Naive thymus-derived CD4-positive, alpha-beta T cell (primary cell): ENCODE data around the gene YPEL4. TPM values are rescaled to one million over a fixed set of nuclear protein-coding genes. Genes with fewer than 3 reads are reported as not detected.
A peak's percentile ranks its signal among the peaks of the same experiment; 100 is the strongest.
"Not testable (repeated sequence)": the region's sequence is repeated elsewhere in the genome, so short reads cannot be mapped to it uniquely, and the experiment has no call there.

ENCODE experiments used
- ATAC-seq: fragments of 150-1000 bp; cut with Tn5 transposase; 2 replicates; pipeline ENCODE4 v1.10.0; 2021; ENCODE audit warnings: mild to moderate bottlenecking, moderate library complexity
- CTCF ChIA-PET: fragments of 350-600 bp; sonication (Branson Sonifier 250); formaldehyde crosslinking; loops from one replicate; lab custom pipeline; 2021; ENCODE audit warnings: antibody characterized with exemption; lab: Charles Lee
- POLR2A ChIA-PET: fragments of 350-600 bp; sonication (Branson Sonifier 250); formaldehyde crosslinking; loops from one replicate; lab custom pipeline; 2021; ENCODE audit warnings: antibody characterized with exemption, inconsistent platforms; lab: Charles Lee
- DNase-seq, 9 donors: peaks; one replicate each; pipeline versions ENCODE4 v3.0.0 to v3.0.0-alpha.2; 2020 to 2022; ENCODE audit warnings: mixed read lengths in 1 of 9
- H3K27ac ChIP-seq: one replicate; pipeline ENCODE4 v1.7.0; 2013; ENCODE audit warnings: mild to moderate bottlenecking, low read depth, low read length, moderate library complexity
- H3K27me3 ChIP-seq, 2 donors: one replicate each; pipeline ENCODE4 v1.7.0; 2013; ENCODE audit warnings: low read length in 2 of 2, mild to moderate bottlenecking in 2 of 2, moderate library complexity in 2 of 2; ENCODE audit not compliant: control insufficient read depth in 2 of 2, insufficient read depth in 2 of 2
- H3K36me3 ChIP-seq, 3 experiments: 1 replicate in 2 of 3; 2 replicates in 1 of 3; pipeline ENCODE4 v1.7.0; 2013; ENCODE audit warnings: low read length in 3 of 3, mild to moderate bottlenecking in 3 of 3, moderate library complexity in 1 of 3; ENCODE audit not compliant: insufficient read depth in 3 of 3, control insufficient read depth in 2 of 3
- H3K4me1 ChIP-seq, 2 donors: one replicate each; pipeline ENCODE4 v1.7.0; 2013; ENCODE audit warnings: low read length in 2 of 2, mild to moderate bottlenecking in 2 of 2, moderate library complexity in 1 of 2; ENCODE audit not compliant: control insufficient read depth in 2 of 2, insufficient read depth in 2 of 2
- H3K4me3 ChIP-seq: 2 replicates; pipeline ENCODE4 v1.7.0; 2013; ENCODE audit warnings: mild to moderate bottlenecking, low read length
- H3K9me3 ChIP-seq, 3 experiments: 1 replicate in 2 of 3; 2 replicates in 1 of 3; pipeline ENCODE4 v1.7.0; 2013; ENCODE audit warnings: low read length in 3 of 3; ENCODE audit not compliant: control insufficient read depth in 2 of 3
- H3K27ac Mint-ChIP-seq, 9 donors: one replicate each; pipeline ENCODE4 v1.8.0; 2020 to 2022; ENCODE audit warnings: mixed read lengths in 9 of 9, mild to moderate bottlenecking in 8 of 9, moderate library complexity in 5 of 9, inconsistent platforms in 2 of 9
- H3K27me3 Mint-ChIP-seq, 5 donors: one replicate each; pipeline ENCODE4 v1.8.0; 2021 to 2022; ENCODE audit warnings: mixed read lengths in 5 of 5, mild to moderate bottlenecking in 1 of 5
- H3K36me3 Mint-ChIP-seq, 5 donors: one replicate each; pipeline ENCODE4 v1.8.0; 2020 to 2022; ENCODE audit warnings: mixed read lengths in 5 of 5, mild to moderate bottlenecking in 3 of 5, inconsistent platforms in 1 of 5
- H3K4me1 Mint-ChIP-seq, 7 donors: one replicate each; pipeline ENCODE4 v1.8.0; 2020 to 2022; ENCODE audit warnings: mixed read lengths in 7 of 7, mild to moderate bottlenecking in 3 of 7, inconsistent platforms in 1 of 7
- H3K4me3 Mint-ChIP-seq, 10 donors: one replicate each; pipeline ENCODE4 v1.8.0; 2020 to 2022; ENCODE audit warnings: mild to moderate bottlenecking in 10 of 10, mixed read lengths in 10 of 10, moderate library complexity in 6 of 10, inconsistent platforms in 2 of 10
- H3K9me3 Mint-ChIP-seq, 11 donors: one replicate each; pipeline ENCODE4 v1.8.0; 2020 to 2022; ENCODE audit warnings: mixed read lengths in 11 of 11, mild to moderate bottlenecking in 4 of 11, inconsistent platforms in 1 of 11, moderate library complexity in 1 of 11
- intact Hi-C, 2 donors: fragments of 100-400 bp; cut with micrococcal nuclease; formaldehyde crosslinking; loops; one replicate each; pipeline ENCODE4 v1.15.1; 2023
- polyA plus RNA-seq, 2 donors: library from polyadenylated mRNA; unstranded; fragments of 300-500 nt; fragmentation: Illumina TruSeq; gene quantifications; one replicate each; pipeline ENCODE4 v1.2.3, GENCODE V29; 2021
- total RNA-seq, 6 experiments: library from RNA in 5 of 6; stranded (reverse) in 5 of 6; gene quantifications; 1 replicate in 5 of 6; 2 replicates in 1 of 6; pipeline ENCODE4 v1.2.3 and lab custom pipeline; 2021 to 2026

YPEL4 gene
- total and polyA plus RNA-seq, 7 experiments from 2014 or later, result 0.15 to 13.4 (median 2.3) TPM

GRCh38 chr11:57656885-57657193, 7.1 kb upstream of the YPEL4 start:
- peak overlapping the region; percentile 46 to 100 (median 94) for H3K4me3 Mint-ChIP-seq
- H3K4me1 Mint-ChIP-seq, result peaks cover 8 to 41% (median 31%) of the 10 kb centered on the region in 7 donors
- intact Hi-C loops, result loop anchor here (1.0 to 5.0 kb wide), 17 partner anchors 8 to 1893 kb away; partner anchors contain the start of genes MED19 (in 2 of the 2), SELENOH (in 2 of the 2), SSRP1 (in 2 of the 2) and TIMM10 (in 2 of the 2)

GRCh38 chr11:57653163-57653562, 3.5 kb upstream of the YPEL4 start:
- POLR2A ChIA-PET, result interaction anchor here (0.6 to 1.2 kb wide), 5 partner anchors 16 to 920 kb away, joined by 3 to 5 read pairs (median 3); no protein-coding TSS in a partner anchor
- no peak for ATAC-seq
- intact Hi-C loops, result no loop called here
- CTCF ChIA-PET, result no interaction called here
- H3K36me3 Mint-ChIP-seq, result peaks cover 0 to 2% (median 0%) of the 10 kb centered on the region in 5 donors
- Histone ChIP-seq H3K4me3 (no peak overlapping the region), H3K4me1 (peaks cover 16 to 20% of the 10 kb centered on the region in 2 donors), H3K36me3 (no peaks in the 10 kb centered on the region), H3K27ac (no peak overlapping the region), H3K9me3 (no peaks in the 10 kb centered on the region), H3K27me3 (peaks cover 0 to 4% of the 10 kb centered on the region in 2 donors)
- DNase-seq, result no peak
- H3K4me1 Mint-ChIP-seq, result peaks cover 21 to 54% (median 44%) of the 10 kb centered on the region in 7 donors
- no peaks in the 10 kb centered on the region for H3K9me3 Mint-ChIP-seq
- peak overlapping the region in 5 of 10 donors; percentile 2 to 63 (median 25) for H3K4me3 Mint-ChIP-seq
- H3K27me3 Mint-ChIP-seq, result peaks cover 7 to 17% (median 13%) of the 10 kb centered on the region in 5 donors
- H3K27ac Mint-ChIP-seq, result peak overlapping the region; percentile 11 to 87 (median 60)

More at GRCh38 chr11:57656885-57657193, 7.1 kb upstream of the YPEL4 start:
- Mint-ChIP-seq H3K36me3 (peaks cover 0 to 18% (median 7%) of the 10 kb centered on the region in 5 donors), H3K27ac (peak overlapping the region; percentile 62 to 98 (median 94)), H3K9me3 (no peaks in the 10 kb centered on the region), H3K27me3 (no peaks in the 10 kb centered on the region)
- peaks cover 16 to 26% (median 18%) of the 10 kb centered on the region in 3 experiments for H3K36me3 ChIP-seq
- ATAC-seq, result no peak
- H3K27me3 ChIP-seq, result no peaks in the 10 kb centered on the region
- H3K27ac ChIP-seq, result peak overlapping the region; percentile 92
- CTCF ChIA-PET, result interaction anchor here (0.6 to 1.0 kb wide), 3 partner anchors 13 to 144 kb away, joined by 3 to 4 read pairs (median 3); no protein-coding TSS in a partner anchor
- DNase-seq, result no peak
- POLR2A ChIA-PET, result interaction anchor here (0.8 to 2.0 kb wide), 6 partner anchors 13 to 175 kb away, joined by 3 to 5 read pairs (median 4); partner anchors contain the start of genes MED19, TMX2 and UBE2L6
- H3K4me3 ChIP-seq, result peak overlapping the region; percentile 64
- H3K9me3 ChIP-seq, result no peaks in the 10 kb centered on the region
- peaks cover 4 to 10% of the 10 kb centered on the region in 2 donors for H3K4me1 ChIP-seq

GRCh38 chr11:57652662-57653061, 3.0 kb upstream of the YPEL4 start:
- H3K27ac Mint-ChIP-seq, result peak overlapping the region; percentile 21 to 89 (median 78)
- H3K36me3 ChIP-seq, result no peaks in the 10 kb centered on the region
- ChIA-PET CTCF (interaction anchor here (1.2 to 1.5 kb wide), 3 partner anchors 11 to 148 kb away, joined by 3 to 4 read pairs (median 3); no protein-coding TSS in a partner anchor), POLR2A (interaction anchor here (0.6 to 1.2 kb wide), 5 partner anchors 14 to 921 kb away, joined by 3 to 5 read pairs (median 4); no protein-coding TSS in a partner anchor)
- peaks cover 22 to 54% (median 47%) of the 10 kb centered on the region in 7 donors for H3K4me1 Mint-ChIP-seq
- no peak for DNase-seq
- H3K9me3 ChIP-seq, result no peaks in the 10 kb centered on the region
- peaks cover 15 to 18% of the 10 kb centered on the region in 2 donors for H3K4me1 ChIP-seq
- H3K27ac ChIP-seq, result peak overlapping the region; percentile 60
- peaks cover 12 to 22% (median 18%) of the 10 kb centered on the region in 5 donors for H3K27me3 Mint-ChIP-seq
- H3K27me3 ChIP-seq, result peaks cover 0 to 4% of the 10 kb centered on the region in 2 donors
- H3K36me3 Mint-ChIP-seq, result peaks cover 0 to 2% (median 0%) of the 10 kb centered on the region in 5 donors
- H3K4me3 Mint-ChIP-seq, result peak overlapping the region in 9 of 10 donors; percentile 25 to 66 (median 54)
- no peak overlapping the region for H3K4me3 ChIP-seq
- intact Hi-C loops, result no loop called here
- no peak for ATAC-seq
- no peaks in the 10 kb centered on the region for H3K9me3 Mint-ChIP-seq

DNA sequence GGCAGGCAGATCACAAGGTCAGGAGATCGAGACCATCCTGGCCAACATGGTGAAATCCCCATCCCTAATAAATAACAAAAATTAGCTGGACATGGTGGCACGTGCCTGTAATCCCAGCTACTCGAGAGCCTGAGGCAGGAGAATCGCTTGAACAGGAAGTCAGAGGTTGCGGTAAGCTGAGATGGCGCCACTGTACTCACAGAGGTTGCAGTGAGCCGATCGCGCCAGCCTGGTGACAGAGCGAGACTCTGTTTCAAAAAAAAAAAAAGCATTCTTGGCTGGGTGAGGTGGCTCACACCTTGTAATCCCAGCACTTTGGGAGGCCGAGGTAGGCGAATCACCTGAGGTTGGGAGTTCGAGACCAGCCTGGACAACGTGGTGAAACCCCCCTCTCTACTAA, 2.5 kb upstream of the YPEL4 start:
- H3K27me3 ChIP-seq, H3K9me3 ChIP-seq, H3K36me3 ChIP-seq, intact Hi-C loops, H3K4me3 ChIP-seq, H3K9me3 Mint-ChIP-seq, ATAC-seq, H3K36me3 Mint-ChIP-seq: not testable (repeated sequence)
- CTCF ChIA-PET, result interaction anchor here (0.6 to 1.5 kb wide), 4 partner anchors 11 to 148 kb away, joined by 3 to 4 read pairs (median 3); no protein-coding TSS in a partner anchor
- POLR2A ChIA-PET, result interaction anchor here (0.6 to 0.8 kb wide), 5 partner anchors 15 to 921 kb away, joined by 3 to 4 read pairs (median 3); partner anchors contain the start of gene SELENOH
- peaks cover 16 to 27% (median 22%) of the 10 kb centered on the region in 5 donors for H3K27me3 Mint-ChIP-seq
- H3K27ac ChIP-seq, result peak overlapping the region; percentile 60
- peak overlapping the region in 9 of 10 donors; percentile 25 to 66 (median 54) for H3K4me3 Mint-ChIP-seq
- H3K4me1 Mint-ChIP-seq, result peaks cover 24 to 55% (median 47%) of the 10 kb centered on the region in 7 donors
- DNase-seq, result peak in 3 of 9 donors; percentile 41 to 50 (median 48)
- peak overlapping the region; percentile 21 to 89 (median 78) for H3K27ac Mint-ChIP-seq
- H3K4me1 ChIP-seq, result peaks cover 15 to 18% of the 10 kb centered on the region in 2 donors

GRCh38 chr11:57651408-57651807, 1.7 kb upstream of the YPEL4 start:
- Mint-ChIP-seq H3K4me1 (peaks cover 26 to 57% (median 48%) of the 10 kb centered on the region in 7 donors), H3K36me3 (no peaks in the 10 kb centered on the region), H3K4me3 (no peak overlapping the region), H3K9me3 (peaks cover 0 to 4% (median 0%) of the 10 kb centered on the region in 11 donors), H3K27me3 (peaks cover 24 to 35% (median 31%) of the 10 kb centered on the region in 5 donors), H3K27ac (peak overlapping the region in 4 of 9 donors; percentile 33 to 87 (median 59))
- DNase-seq (no peak), ATAC-seq (no peak)
- Histone ChIP-seq H3K9me3 (no peaks in the 10 kb centered on the region), H3K36me3 (no peaks in the 10 kb centered on the region), H3K27me3 (peaks cover 0 to 9% of the 10 kb centered on the region in 2 donors), H3K27ac (no peak overlapping the region), H3K4me1 (peaks cover 11 to 18% of the 10 kb centered on the region in 2 donors), H3K4me3 (no peak overlapping the region)
- intact Hi-C loops, result loop anchor here in 1 of 2 donors (2.0 kb wide), 1 partner anchor 15 kb away; no protein-coding TSS in a partner anchor
- ChIA-PET CTCF (interaction anchor here (1.2 to 1.5 kb wide), 3 partner anchors 10 to 149 kb away, joined by 3 to 4 read pairs (median 3); no protein-coding TSS in a partner anchor), POLR2A (interaction anchor here (0.7 kb wide), 1 partner anchor 90 kb away, joined by 3 read pairs; the partner anchor contains the start of gene SELENOH)

- H3K4me1 Mint-ChIP-seq, result peaks cover 28 to 60% (median 48%) of the 10 kb centered on the region in 7 donors
- DNase-seq (no peak), ATAC-seq (no peak)
- H3K27ac Mint-ChIP-seq, result peak overlapping the region in 7 of 9 donors; percentile 5 to 91 (median 74)
- peaks cover 5 to 10% of the 10 kb centered on the region in 2 donors for H3K27me3 ChIP-seq
- intact Hi-C loops, result loop anchor here in 1 of 2 donors (2.0 kb wide), 1 partner anchor 16 kb away; no protein-coding TSS in a partner anchor
- no peak overlapping the region for H3K4me3 ChIP-seq
- peak overlapping the region in 3 of 10 donors; percentile 1 to 27 (median 20) for H3K4me3 Mint-ChIP-seq
- no peak overlapping the region for H3K27ac ChIP-seq
- H3K9me3 ChIP-seq, result no peaks in the 10 kb centered on the region
- POLR2A ChIA-PET, result interaction anchor here (1.6 to 2.6 kb wide), 3 partner anchors 12 to 61 kb away, joined by 3 to 9 read pairs (median 4); partner anchors contain the start of genes MED19, TMX2 and ZDHHC5
- CTCF ChIA-PET, result no interaction called here
- H3K9me3 Mint-ChIP-seq, result peaks cover 0 to 4% (median 0%) of the 10 kb centered on the region in 11 donors
- no peaks in the 10 kb centered on the region for H3K36me3 ChIP-seq
- peaks cover 30 to 42% (median 38%) of the 10 kb centered on the region in 5 donors for H3K27me3 Mint-ChIP-seq
- no peaks in the 10 kb centered on the region for H3K36me3 Mint-ChIP-seq
- peaks cover 11 to 18% of the 10 kb centered on the region in 2 donors for H3K4me1 ChIP-seq
Measured at GRCh38 chr11:57650739-57651090, 1.0 kb upstream of the YPEL4 start.
